IPS-20b (cell line): ENCODE data around the gene SNX2.
"Not testable (repeated sequence)": the region's sequence is repeated elsewhere in the genome, so short reads cannot be mapped to it uniquely, and the experiment has no call there.

Source experiments
- H3K27ac ChIP-seq: one replicate; pipeline ENCODE4 v1.5.1; 2013; ENCODE audit warnings: low read length
- H3K27me3 ChIP-seq: 2 replicates; pipeline ENCODE4 v1.6.1; 2013; ENCODE audit warnings: mild to moderate bottlenecking, low read length, inconsistent platforms; ENCODE audit not compliant: insufficient read depth
- H3K36me3 ChIP-seq: 2 replicates; pipeline ENCODE4 v1.6.1; 2013; ENCODE audit warnings: low read depth, mild to moderate bottlenecking, inconsistent platforms, low read length, moderate library complexity; ENCODE audit not compliant: insufficient read depth
- H3K4me1 ChIP-seq: 2 replicates; pipeline ENCODE4 v1.6.1; 2013; ENCODE audit warnings: mild to moderate bottlenecking, control low read depth, inconsistent platforms, low read length, moderate library complexity; ENCODE audit not compliant: insufficient read depth
- H3K4me3 ChIP-seq: 2 replicates; pipeline ENCODE4 v1.5.1; 2013; ENCODE audit warnings: mild to moderate bottlenecking, low read length, inconsistent platforms
- H3K9ac ChIP-seq: 2 replicates; pipeline ENCODE4 v1.6.1; 2013; ENCODE audit warnings: low read depth, mild to moderate bottlenecking, inconsistent platforms, low read length, moderate library complexity
- H3K9me3 ChIP-seq: 2 replicates; pipeline ENCODE4 v1.6.1; 2013; ENCODE audit warnings: mild to moderate bottlenecking, low read depth, low read length, inconsistent platforms; ENCODE audit not compliant: insufficient read depth

The SNX2 gene

DNA sequence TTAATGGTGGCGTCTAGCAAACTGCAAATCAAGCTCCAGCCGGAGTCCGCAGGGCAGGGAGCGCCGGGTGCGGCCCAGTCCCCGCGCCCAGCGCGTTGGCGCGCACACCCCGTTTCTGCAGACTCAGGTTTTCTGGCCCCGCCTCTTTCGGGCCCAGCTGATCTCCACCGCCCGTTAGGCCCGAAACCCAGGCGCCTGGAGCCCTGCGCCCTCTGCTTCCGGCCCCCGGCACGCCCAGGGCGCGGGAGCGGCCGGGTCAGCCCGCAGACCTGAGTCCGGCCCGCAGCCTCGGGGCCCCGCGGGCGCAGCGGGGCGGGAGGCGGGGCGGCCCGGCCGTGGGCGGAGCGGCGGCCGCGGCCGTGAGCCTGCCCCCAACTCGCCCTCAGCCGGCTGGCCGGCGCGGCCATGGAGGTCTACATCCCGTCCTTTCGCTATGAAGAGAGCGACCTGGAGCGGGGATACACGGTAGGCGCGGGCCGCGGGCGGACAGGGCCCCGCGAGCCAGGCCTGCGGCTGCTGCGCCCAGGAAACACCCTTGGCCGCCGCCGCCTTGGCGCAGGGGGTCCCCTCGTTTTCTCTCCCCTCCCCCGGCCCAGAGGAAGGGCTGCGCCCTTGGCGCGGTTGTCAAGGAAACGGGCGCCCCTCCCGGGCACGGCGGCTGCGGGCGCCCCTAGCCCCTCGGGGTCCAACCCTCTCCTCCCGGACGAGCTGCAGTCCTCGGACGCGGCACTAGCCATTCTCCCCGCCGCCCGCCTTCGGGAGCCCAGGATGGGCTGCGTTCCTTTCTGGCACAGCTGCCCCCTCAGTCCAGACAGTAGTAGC is 70.6 kb downstream of the SNX2 start, which contains the start of gene SNX24:
SNX24 (plus strand) TSS at position 385 of the 822 bp plus-strand sequence; CDS start at position 406, 21 bp downstream.
- no peak within 1 kb of the TSS for H3K27ac ChIP-seq
- peak within 1 kb of the TSS; percentile 65 for H3K4me3 ChIP-seq
- H3K27me3 ChIP-seq = peaks cover 20% of the 10 kb centered on the region
- H3K9me3 ChIP-seq = no peaks in the 10 kb centered on the region
- H3K4me1 ChIP-seq = peaks cover 14% of the 10 kb centered on the region
- no peaks in the 10 kb centered on the region for H3K36me3 ChIP-seq
- H3K9ac ChIP-seq = peak within 1 kb of the TSS; percentile 66

DNA sequence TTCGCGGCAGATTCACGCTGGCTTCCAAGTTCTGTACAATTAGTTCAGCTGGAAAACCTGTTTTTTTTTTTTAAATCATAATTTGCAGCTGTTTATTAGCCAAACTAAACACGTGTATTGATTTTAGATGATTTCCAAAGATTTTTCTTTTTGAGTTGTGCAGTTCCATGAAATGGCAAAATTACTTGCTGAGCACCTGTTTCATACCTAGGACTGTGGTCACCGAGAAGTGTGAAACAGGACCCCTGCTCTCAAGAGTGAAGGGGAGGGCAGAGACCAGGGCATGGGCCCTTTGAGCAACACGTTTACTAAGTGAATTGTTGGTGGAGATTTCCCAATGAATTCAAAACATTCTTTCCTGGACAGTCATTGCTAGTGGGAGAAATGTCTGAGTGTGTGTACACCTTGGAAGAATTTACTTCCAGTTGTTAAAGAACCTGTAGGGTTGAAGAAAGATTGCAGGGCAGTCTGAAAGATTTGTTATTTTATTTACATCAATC is 71.2 kb downstream of the SNX2 start:
- Histone ChIP-seq H3K4me3 (peak overlapping the region; percentile 65), H3K9me3 (no peaks in the 10 kb centered on the region), H3K36me3 (no peaks in the 10 kb centered on the region), H3K27ac (no peak overlapping the region), H3K27me3 (peaks cover 20% of the 10 kb centered on the region), H3K4me1 (peaks cover 14% of the 10 kb centered on the region), H3K9ac (peak overlapping the region; percentile 55; the same call in 1 of the 2 replicates)

DNA sequence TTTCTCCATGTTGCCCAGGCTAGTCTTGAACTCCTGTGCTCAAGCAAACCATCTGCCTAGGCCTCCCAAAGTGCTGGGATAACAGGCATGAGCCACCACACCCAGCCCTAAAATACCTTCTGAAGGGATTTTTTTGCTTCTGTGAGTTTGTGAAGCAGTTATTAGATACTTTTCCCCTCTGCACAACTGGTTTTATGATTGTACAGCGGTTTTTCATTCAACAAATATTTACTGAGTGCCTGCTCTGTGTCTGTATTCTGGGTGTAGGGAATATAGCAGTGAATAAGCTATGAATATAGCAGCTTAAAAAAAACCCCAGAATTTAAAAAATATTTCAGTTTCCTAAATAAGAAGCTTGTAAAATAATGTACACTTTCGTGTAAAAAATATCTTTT is 72.8 kb downstream of the SNX2 start:
- Histone ChIP-seq H3K9ac (no peak overlapping the region), H3K4me3 (no peak overlapping the region), H3K36me3 (no peaks in the 10 kb centered on the region), H3K27ac (no peak overlapping the region), H3K27me3 (peaks cover 20% of the 10 kb centered on the region), H3K4me1 (peaks cover 14% of the 10 kb centered on the region), H3K9me3 (no peaks in the 10 kb centered on the region)

DNA sequence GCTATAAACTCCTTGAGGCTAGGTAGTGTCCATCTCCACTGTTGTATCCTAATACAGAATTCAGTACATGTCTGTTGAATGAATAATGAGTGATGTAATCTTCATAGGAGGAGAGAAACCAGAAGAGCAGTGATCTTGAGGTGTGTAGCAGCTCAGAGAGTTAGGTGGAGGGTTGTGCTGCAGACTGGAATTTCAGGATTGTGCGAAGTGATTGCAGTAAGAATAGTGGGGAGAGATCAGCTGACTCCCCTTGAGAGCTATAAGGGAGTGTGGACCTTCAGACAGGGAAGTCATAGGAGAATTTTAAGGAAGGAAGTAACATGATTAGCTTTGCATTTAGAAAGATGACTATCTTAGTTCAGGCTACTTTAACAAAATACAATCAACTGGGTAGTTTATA is 74.9 kb downstream of the SNX2 start:
- peaks cover under 1% of the 10 kb centered on the region; the same call in 1 of the 2 replicates for H3K27me3 ChIP-seq
- peaks cover 14% of the 10 kb centered on the region for H3K4me1 ChIP-seq
- H3K36me3 ChIP-seq = no peaks in the 10 kb centered on the region
- H3K9ac ChIP-seq = no peak overlapping the region
- H3K4me3 ChIP-seq = no peak overlapping the region
- no peaks in the 10 kb centered on the region for H3K9me3 ChIP-seq
- no peak overlapping the region for H3K27ac ChIP-seq

DNA sequence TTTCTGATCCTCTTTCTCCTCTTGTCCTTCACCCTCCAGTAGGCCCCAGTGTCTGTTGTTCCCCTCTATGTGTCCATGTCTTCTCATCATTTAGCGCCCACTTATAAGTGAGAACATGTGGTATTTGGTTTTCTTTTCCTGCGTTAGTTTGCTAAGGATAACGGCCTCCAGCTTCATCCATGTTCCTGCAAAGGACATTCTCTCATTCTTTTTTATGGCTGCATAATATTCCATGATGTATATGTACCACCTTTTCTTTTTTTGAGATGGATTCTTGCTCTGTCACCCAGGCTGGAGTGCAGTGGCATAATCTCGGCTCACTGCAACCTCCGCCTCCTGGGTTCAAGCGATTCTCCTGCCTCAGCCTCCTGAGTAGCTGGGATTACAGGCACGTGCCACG is 82.7 kb downstream of the SNX2 start:
- not testable (repeated sequence) for H3K9me3 ChIP-seq, H3K4me1 ChIP-seq, H3K27ac ChIP-seq, H3K4me3 ChIP-seq, H3K36me3 ChIP-seq, H3K9ac ChIP-seq, H3K27me3 ChIP-seq

DNA sequence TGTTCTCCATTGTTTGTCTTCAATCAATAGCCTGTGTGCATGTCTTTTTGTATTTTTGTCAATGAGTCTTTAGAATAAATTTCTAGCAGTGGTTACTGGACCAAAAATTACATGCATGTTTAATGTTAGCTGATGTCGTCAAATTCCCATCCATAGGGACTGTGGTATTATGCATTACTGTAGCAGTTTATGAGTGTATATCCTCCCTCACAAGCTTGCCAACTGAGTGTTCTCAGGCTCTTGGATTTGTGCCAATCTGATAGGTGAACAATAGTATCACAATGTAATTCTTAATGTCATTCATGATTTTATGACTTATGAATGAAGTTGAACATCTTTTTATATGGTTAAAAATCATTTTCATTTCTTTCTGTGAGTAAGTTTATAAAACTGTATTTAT is 83.6 kb downstream of the SNX2 start:
- H3K4me3 ChIP-seq = no peak overlapping the region
- H3K27ac ChIP-seq = no peak overlapping the region
- no peaks in the 10 kb centered on the region for H3K36me3 ChIP-seq
- no peak overlapping the region for H3K9ac ChIP-seq
- no peaks in the 10 kb centered on the region for H3K9me3 ChIP-seq
- peaks cover 5% of the 10 kb centered on the region; the same call in 1 of the 2 replicates for H3K4me1 ChIP-seq
- no peaks in the 10 kb centered on the region for H3K27me3 ChIP-seq

DNA sequence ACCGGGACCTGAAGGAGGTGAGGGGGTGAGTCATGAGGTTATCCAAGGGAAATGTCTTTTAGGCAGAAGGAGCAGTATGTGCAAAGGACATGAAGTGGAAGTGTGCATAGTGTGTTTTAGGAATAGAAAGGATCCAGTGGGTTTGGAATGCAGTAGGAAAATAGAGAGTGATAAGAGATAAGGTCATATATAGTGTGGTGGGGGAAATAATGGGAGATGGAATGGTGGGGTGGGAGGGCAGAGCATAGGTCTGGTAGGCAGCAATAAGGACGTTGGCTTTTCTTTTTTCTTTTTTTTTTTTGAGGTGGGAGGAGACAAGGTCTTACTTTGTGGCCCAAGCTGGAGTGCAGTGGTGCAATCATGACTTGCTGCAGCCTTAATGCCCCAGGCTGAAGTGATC is 88.4 kb downstream of the SNX2 start:
- Histone ChIP-seq H3K27me3 (no peaks in the 10 kb centered on the region), H3K4me1 (peaks cover 5% of the 10 kb centered on the region; the same call in 1 of the 2 replicates), H3K9me3 (no peaks in the 10 kb centered on the region), H3K36me3 (0 out of 2 replicates have a peak, but pooled peaks cover 3% of the 10 kb centered on the region), H3K9ac (no peak overlapping the region), H3K4me3 (no peak overlapping the region), H3K27ac (no peak overlapping the region)

DNA sequence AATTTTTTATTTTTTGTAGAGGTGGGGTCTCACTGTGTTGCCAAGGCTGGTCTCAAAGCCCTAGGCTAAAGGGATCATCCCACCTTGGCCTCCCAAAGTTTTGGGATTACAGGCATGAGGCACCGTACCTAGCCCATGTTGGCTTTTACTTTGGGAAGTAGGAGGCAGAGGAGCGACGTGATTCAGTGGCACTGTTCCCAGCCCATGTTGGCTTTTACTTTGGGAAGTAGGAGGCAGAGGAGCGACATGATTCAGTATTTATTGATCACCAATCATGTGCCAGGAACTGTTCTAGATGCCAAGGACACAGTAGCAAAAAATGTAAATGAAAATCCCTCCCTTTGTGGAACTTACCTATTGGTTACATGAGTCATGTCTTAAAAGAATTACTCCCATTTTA is 88.8 kb downstream of the SNX2 start:
- Histone ChIP-seq H3K9me3 (no peaks in the 10 kb centered on the region), H3K27me3 (no peaks in the 10 kb centered on the region), H3K9ac (no peak overlapping the region), H3K4me1 (peaks cover 5% of the 10 kb centered on the region; the same call in 1 of the 2 replicates), H3K36me3 (0 out of 2 replicates have a peak, but pooled peaks cover 3% of the 10 kb centered on the region), H3K27ac (no peak overlapping the region), H3K4me3 (no peak overlapping the region)

DNA sequence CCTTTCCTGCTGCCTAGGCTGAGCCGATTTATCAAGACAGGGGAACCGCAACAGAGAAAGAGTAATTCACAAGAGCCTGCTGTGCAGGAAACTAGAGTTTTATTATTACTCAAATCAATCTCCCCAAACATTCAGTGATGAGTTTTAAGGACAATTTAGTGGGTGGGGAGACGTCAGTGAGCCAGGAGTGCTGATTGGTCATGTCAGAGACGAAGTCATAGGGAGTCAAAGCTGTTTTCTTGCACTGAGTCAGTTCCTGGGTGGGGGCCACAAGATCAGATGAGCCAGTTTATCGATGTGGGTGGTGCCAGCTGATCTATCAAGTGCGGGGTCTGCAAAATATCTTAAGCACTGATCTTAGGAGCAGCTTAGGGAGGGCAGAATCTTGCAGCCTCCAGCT is 89.5 kb downstream of the SNX2 start:
- H3K4me1 ChIP-seq = peaks cover 9% of the 10 kb centered on the region; the same call in 1 of the 2 replicates
- H3K27ac ChIP-seq = no peak overlapping the region
- H3K9ac ChIP-seq = no peak overlapping the region
- H3K4me3 ChIP-seq = no peak overlapping the region
- no peaks in the 10 kb centered on the region for H3K27me3 ChIP-seq
- H3K9me3 ChIP-seq = no peaks in the 10 kb centered on the region
- H3K36me3 ChIP-seq = 0 out of 2 replicates have a peak, but pooled peaks cover 3% of the 10 kb centered on the region

DNA sequence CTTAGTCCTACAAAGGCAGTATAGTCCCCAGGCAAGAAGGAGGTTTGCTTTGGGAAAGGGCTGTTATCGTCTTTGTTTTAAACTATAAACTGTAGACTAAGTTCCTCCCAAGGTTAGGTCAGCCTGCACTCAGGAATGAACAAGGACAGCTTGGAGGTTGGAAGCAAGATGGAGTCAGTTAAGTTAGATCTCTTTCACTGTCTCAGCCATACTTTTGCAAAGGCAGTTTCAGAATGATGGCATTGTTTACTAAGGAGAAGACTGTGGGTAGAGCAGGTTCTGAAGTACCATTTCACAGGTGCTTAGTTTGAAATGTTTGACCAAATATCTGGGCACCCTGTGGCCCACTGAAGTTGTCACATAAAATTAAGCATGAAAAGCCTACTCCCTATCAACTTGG is 90.0 kb downstream of the SNX2 start:
- H3K4me1 ChIP-seq = peaks cover 13% of the 10 kb centered on the region
- no peak overlapping the region for H3K4me3 ChIP-seq
- no peak overlapping the region for H3K27ac ChIP-seq
- H3K9me3 ChIP-seq = no peaks in the 10 kb centered on the region
- no peak overlapping the region for H3K9ac ChIP-seq
- H3K27me3 ChIP-seq = no peaks in the 10 kb centered on the region
- 0 out of 2 replicates have a peak, but pooled peaks cover 3% of the 10 kb centered on the region for H3K36me3 ChIP-seq

DNA sequence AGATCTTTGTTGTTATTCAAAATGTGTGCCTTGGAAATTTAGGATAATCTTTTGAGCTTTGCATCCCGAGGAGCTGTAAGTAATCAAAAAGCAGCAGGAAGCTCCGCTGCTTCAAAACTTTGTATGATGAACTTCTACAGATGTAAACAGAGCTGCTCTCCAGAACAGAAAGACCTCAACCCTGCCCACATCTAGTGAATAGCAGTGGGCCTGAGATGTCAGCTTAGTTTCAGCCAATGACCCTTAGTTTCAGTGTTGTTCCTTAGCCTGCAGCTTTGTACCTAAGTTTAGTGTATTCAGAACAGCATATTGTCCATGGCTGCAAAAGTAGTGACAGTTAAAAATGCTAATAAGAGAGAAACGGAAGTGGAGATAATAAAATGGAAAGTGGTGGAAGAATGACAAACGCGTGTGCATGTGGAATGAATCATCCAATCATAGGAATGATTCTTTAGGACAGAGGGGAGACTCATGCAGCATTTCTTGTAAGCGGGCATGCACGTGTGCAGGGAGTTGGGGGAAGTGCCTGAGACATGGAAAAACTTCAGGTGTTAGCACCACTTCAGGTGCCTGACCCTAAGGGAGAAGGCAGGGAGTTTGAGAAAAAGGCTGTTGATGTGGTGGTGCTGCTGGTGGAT is 95.5 kb downstream of the SNX2 start:
- H3K9me3 ChIP-seq = no peaks in the 10 kb centered on the region
- peaks cover 16% of the 10 kb centered on the region for H3K4me1 ChIP-seq
- H3K4me3 ChIP-seq = no peak overlapping the region
- no peak overlapping the region for H3K27ac ChIP-seq
- no peaks in the 10 kb centered on the region for H3K27me3 ChIP-seq
- H3K36me3 ChIP-seq = 0 out of 2 replicates have a peak, but pooled peaks cover 3% of the 10 kb centered on the region
- no peak overlapping the region for H3K9ac ChIP-seq
